ENCODE results near the gene METTL22. TPM values are rescaled to one million over a fixed set of nuclear protein-coding genes. Genes with fewer than 3 reads are reported as not detected.

METTL22 gene
- total and polyA plus RNA-seq, 2 donors (not counting 1 experiment from before 2014, with no cell fraction given), result 49.5 to 62.9 TPM

DNA sequence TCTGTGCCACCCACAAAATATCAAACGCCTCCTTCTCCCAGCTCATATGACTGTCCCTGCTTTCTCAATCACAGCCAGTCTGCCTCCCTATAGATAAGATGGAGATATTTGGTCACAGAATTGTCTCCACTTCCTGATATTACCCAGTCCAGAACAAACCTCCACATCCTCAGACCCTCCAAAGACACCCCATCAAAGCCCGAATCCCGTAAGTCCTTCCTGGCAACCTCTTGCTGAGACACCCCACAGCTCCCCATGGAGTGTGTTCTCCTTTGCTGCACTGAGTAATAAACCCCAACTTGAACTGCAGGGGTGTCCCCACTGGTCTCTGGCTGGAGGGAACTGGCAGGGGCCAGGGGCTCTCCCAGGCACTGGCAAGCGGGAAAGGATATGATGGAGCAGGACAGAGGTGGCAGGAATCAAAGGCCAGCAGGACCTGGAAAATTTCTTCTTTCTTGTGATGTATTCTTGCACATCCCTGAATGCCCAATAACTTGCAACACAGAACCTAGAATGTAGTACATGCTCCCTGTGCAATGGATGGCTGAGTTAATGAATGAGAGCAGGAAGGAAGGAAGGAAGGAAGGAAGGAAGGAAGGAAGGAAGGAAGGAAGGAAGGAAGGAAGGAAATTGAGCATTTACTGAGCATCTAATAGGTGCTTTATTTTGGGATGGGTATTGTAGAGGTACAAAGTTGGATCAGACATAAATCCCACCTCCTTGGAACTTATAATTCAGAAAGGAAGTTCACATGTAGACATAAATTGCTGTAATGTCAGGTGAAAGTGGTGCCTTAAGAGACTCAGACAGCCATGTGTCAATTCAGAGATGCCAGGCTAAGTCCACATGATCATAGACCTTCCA lies 45.1 kb upstream of the METTL22 start:
- no peaks in the 10 kb centered on the region for H3K4me1 ChIP-seq (ENCODE audit: control insufficient read depth in 2 of 2, insufficient read depth in 2 of 2, low read length in 2 of 2)
- peaks cover 0 to 14% (median 6%) of the 10 kb centered on the region in 4 experiments for H3K27me3 ChIP-seq (replicated peaks in 1 of 4; ENCODE audit: control extremely low read depth in 1 of 4, control insufficient read depth in 3 of 4, insufficient read depth in 4 of 4, low read length in 3 of 4)
- no peak overlapping the region for H3K27ac ChIP-seq (ENCODE audit: low read length in 2 of 2)
- DNase-seq (no peak), ATAC-seq (ENCODE audit: low read depth) (no peak)
- ChIA-PET CTCF (no interaction called here), POLR2A (no interaction called here)
- no peaks in the 10 kb centered on the region for H3K36me3 ChIP-seq (replicated peaks in 1 of 2; ENCODE audit: control extremely low read depth in 1 of 2, control insufficient read depth in 1 of 2, extremely low read depth in 1 of 2, insufficient read depth in 2 of 2, low read length in 1 of 2)
- Mint-ChIP-seq H3K27ac (no peak overlapping the region), H3K9me3 (ENCODE audit: insufficient read depth) (no peaks in the 10 kb centered on the region), H3K4me3 (no peak overlapping the region), H3K4me1 (no peaks in the 10 kb centered on the region), H3K27me3 (peaks cover 25% of the 10 kb centered on the region)
- H4K20me1 ChIP-seq (ENCODE audit: control insufficient read depth, insufficient read depth, low read length, poor library complexity, severe bottlenecking), result no peaks in the 10 kb centered on the region
- H3K79me2 ChIP-seq (ENCODE audit: control insufficient read depth, insufficient read depth, low read length), result no peaks in the 10 kb centered on the region
- no peak overlapping the region for H2AFZ ChIP-seq (ENCODE audit: insufficient read depth, low read depth, low read length, poor library complexity, severe bottlenecking)
- intact Hi-C loops (cut with micrococcal nuclease), result no loop called here
- TF ChIP-seq CTCF (IDR thresholded peaks at IDR 0.05) (no peak), EZH2 (IDR thresholded peaks at IDR 0.05; ENCODE audit: borderline replicate concordance, insufficient read depth, low read depth, low read length, poor library complexity, severe bottlenecking) (no peak)
- no peak overlapping the region for H3K4me3 ChIP-seq (ENCODE audit: control extremely low read depth in 1 of 5, extremely low read depth in 1 of 5, insufficient read depth in 1 of 5, low read depth in 2 of 5, low read length in 4 of 5)
- H3K9me3 ChIP-seq (ENCODE audit: control extremely low read depth in 1 of 3, control insufficient read depth in 2 of 3, insufficient read depth in 1 of 3, low read length in 2 of 3), result no peaks in the 10 kb centered on the region
- WGBS (ENCODE audit: insufficient coverage), result 95% methylated on average over 3 of the region's 4 CpGs
- no peak overlapping the region for H3K4me2 ChIP-seq (replicated peaks; ENCODE audit: low read depth, low read length, poor library complexity, severe bottlenecking)
- no peak overlapping the region for H3K9ac ChIP-seq (ENCODE audit: low read length)

DNA sequence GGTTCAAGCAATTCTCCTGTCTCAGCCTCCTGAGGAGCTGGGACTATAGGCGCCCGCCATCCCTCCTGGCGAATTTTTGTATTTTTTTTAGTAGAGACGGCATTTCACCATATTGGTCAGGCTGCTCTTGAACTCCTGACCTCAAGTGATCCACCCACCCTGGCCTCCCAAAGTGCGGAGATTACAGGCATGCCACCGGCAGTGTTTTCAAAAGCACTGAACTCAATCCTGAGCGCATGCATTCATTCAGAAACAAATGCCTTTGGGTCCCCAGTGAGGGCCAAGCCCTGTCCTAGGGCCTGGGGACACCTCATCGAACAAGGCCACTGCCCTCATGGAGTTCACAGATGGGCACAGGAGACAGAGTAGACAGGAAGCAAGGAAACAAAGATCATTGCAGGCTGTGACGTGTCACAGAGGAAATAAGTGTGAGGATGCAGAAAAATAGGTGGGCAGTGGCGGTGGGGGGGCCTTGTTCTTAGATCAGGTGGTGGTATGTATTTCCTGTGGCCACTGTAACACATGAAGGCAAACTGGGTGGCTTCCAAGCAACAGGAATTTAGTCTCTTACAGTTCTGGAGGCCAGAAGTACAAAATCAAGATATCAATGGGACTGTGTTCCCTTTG lies 43.7 kb upstream of the METTL22 start:
- H3K27ac Mint-ChIP-seq, result no peak overlapping the region
- intact Hi-C loops (cut with micrococcal nuclease), result no loop called here
- H3K4me2 ChIP-seq (replicated peaks; ENCODE audit: low read depth, low read length, poor library complexity, severe bottlenecking), result no peak overlapping the region

More for the DNA sequence above, 43.7 kb upstream of the METTL22 start:
- no peak for DNase-seq
- WGBS (ENCODE audit: insufficient coverage), result 90% methylated on average over 10 of the region's 10 CpGs
- ChIA-PET POLR2A (no interaction called here), CTCF (interaction anchor here (0.6 kb wide), 1 partner anchor 194 kb away, joined by 3 read pairs; no protein-coding TSS in a partner anchor)
- ATAC-seq (ENCODE audit: low read depth), result no peak
- Histone ChIP-seq H2AFZ (ENCODE audit: insufficient read depth, low read depth, low read length, poor library complexity, severe bottlenecking) (no peak overlapping the region), H3K4me3 (ENCODE audit: control extremely low read depth in 1 of 5, extremely low read depth in 1 of 5, insufficient read depth in 1 of 5, low read depth in 2 of 5, low read length in 4 of 5) (no peak overlapping the region), H3K79me2 (ENCODE audit: control insufficient read depth, insufficient read depth, low read length) (no peaks in the 10 kb centered on the region), H3K9me3 (ENCODE audit: control extremely low read depth in 1 of 3, control insufficient read depth in 2 of 3, insufficient read depth in 1 of 3, low read length in 2 of 3) (no peaks in the 10 kb centered on the region), H3K4me1 (ENCODE audit: control insufficient read depth in 2 of 2, insufficient read depth in 2 of 2, low read length in 2 of 2) (peaks cover 9 to 11% of the 10 kb centered on the region in 2 donors), H4K20me1 (ENCODE audit: control insufficient read depth, insufficient read depth, low read length, poor library complexity, severe bottlenecking) (no peaks in the 10 kb centered on the region), H3K36me3 (replicated peaks in 1 of 2; ENCODE audit: control extremely low read depth in 1 of 2, control insufficient read depth in 1 of 2, extremely low read depth in 1 of 2, insufficient read depth in 2 of 2, low read length in 1 of 2) (no peaks in the 10 kb centered on the region), H3K9ac (ENCODE audit: low read length) (no peak overlapping the region), H3K27me3 (replicated peaks in 1 of 4; ENCODE audit: control extremely low read depth in 1 of 4, control insufficient read depth in 3 of 4, insufficient read depth in 4 of 4, low read length in 3 of 4) (peaks cover 0 to 14% (median 5%) of the 10 kb centered on the region in 4 experiments), H3K27ac (ENCODE audit: low read length in 2 of 2) (no peak overlapping the region)
- H3K4me1 Mint-ChIP-seq, result peaks cover 11% of the 10 kb centered on the region
- peaks cover 25% of the 10 kb centered on the region for H3K27me3 Mint-ChIP-seq
- H3K4me3 Mint-ChIP-seq, result no peak overlapping the region
- H3K9me3 Mint-ChIP-seq (ENCODE audit: insufficient read depth), result no peaks in the 10 kb centered on the region
- TF ChIP-seq CTCF (IDR thresholded peaks at IDR 0.05), result no peak
- TF ChIP-seq EZH2 (IDR thresholded peaks at IDR 0.05; ENCODE audit: borderline replicate concordance, insufficient read depth, low read depth, low read length, poor library complexity, severe bottlenecking), result no peak

Data from B cell (primary cell).